Activated CD4-positive, alpha-beta T cell treated with anti-CD3 and anti-CD28 coated beads for 36 hours (primary cell): ENCODE results near the gene KATNB1. TPM values are rescaled to one million over a fixed set of nuclear protein-coding genes. Genes with fewer than 3 reads are reported as not detected.
A peak's percentile ranks its signal among the peaks of the same experiment; 100 is the strongest.

ENCODE experiments used
- ATAC-seq: fragments of 200-7000 bp; cut with Tn5 transposase; one replicate; pipeline ENCODE4 v1.10.0; 2021; ENCODE audit warnings: mild to moderate bottlenecking, moderate library complexity
- CTCF ChIA-PET: fragments of 350-600 bp; sonication (Branson Sonifier 250); formaldehyde crosslinking; loops from one replicate; lab custom pipeline; 2021; ENCODE audit warnings: antibody characterized with exemption; lab: Charles Lee
- POLR2A ChIA-PET: fragments of 350-600 bp; sonication (Branson Sonifier 250); formaldehyde crosslinking; loops from one replicate; lab custom pipeline; 2021; ENCODE audit warnings: antibody characterized with exemption, inconsistent platforms; lab: Charles Lee
- DNase-seq: peaks from one replicate; pipeline ENCODE4 v3.0.0-alpha.2; 2020
- H3K27ac Mint-ChIP-seq: one replicate; pipeline ENCODE4 v1.8.0; 2021; ENCODE audit warnings: mixed read lengths
- H3K27me3 Mint-ChIP-seq: one replicate; pipeline ENCODE4 v1.8.0; 2021; ENCODE audit warnings: mixed read lengths
- H3K36me3 Mint-ChIP-seq: one replicate; pipeline ENCODE4 v1.8.0; 2021; ENCODE audit warnings: low read depth, mixed read lengths
- H3K4me1 Mint-ChIP-seq: one replicate; pipeline ENCODE4 v1.8.0; 2021; ENCODE audit warnings: mixed read lengths
- H3K4me3 Mint-ChIP-seq: one replicate; pipeline ENCODE4 v1.8.0; 2021; ENCODE audit warnings: mild to moderate bottlenecking, moderate library complexity, mixed read lengths
- H3K9me3 Mint-ChIP-seq: one replicate; pipeline ENCODE4 v1.8.0; 2021; ENCODE audit warnings: low read depth, mixed read lengths
- intact Hi-C, 2 experiments: fragments of 100-400 bp; cut with DNase I in 1 of 2; cut with micrococcal nuclease in 1 of 2; formaldehyde crosslinking; loops; one replicate each; pipeline versions ENCODE4 v1.14.2 to v1.15.1; 2022 to 2024; cut with DNase I, micrococcal nuclease
- total RNA-seq, 2 experiments: library from RNA; stranded (reverse); gene quantifications; one replicate each; pipeline ENCODE4 v1.2.3, GENCODE V29; 2021

The KATNB1 gene
- total RNA-seq, 2 experiments from 2014 or later = 28.1 to 29.3 TPM

GRCh38 chr16:57752581-57753447 lies 17.2 kb downstream of the KATNB1 start:
- Mint-ChIP-seq H3K36me3 (peaks cover 6% of the 10 kb centered on the region), H3K27me3 (no peaks in the 10 kb centered on the region), H3K4me3 (no peak overlapping the region), H3K4me1 (no peaks in the 10 kb centered on the region), H3K27ac (no peak overlapping the region), H3K9me3 (no peaks in the 10 kb centered on the region)
- ATAC-seq = no peak
- intact Hi-C loops = loop anchor here in 1 of 2 experiments (10.0 kb wide), 1 partner anchor 142 kb away; no protein-coding TSS in a partner anchor
- ChIA-PET POLR2A (no interaction called here), CTCF (no interaction called here)
- DNase-seq = no peak

GRCh38 chr16:57753448-57754353 lies 18.1 kb downstream of the KATNB1 start:
- DNase-seq (no peak), ATAC-seq (no peak)
- Mint-ChIP-seq H3K9me3 (no peaks in the 10 kb centered on the region), H3K27ac (no peak overlapping the region), H3K4me1 (peaks cover 2% of the 10 kb centered on the region), H3K4me3 (no peak overlapping the region), H3K36me3 (peaks cover 6% of the 10 kb centered on the region), H3K27me3 (no peaks in the 10 kb centered on the region)
- CTCF ChIA-PET = no interaction called here
- intact Hi-C loops = loop anchor here in 1 of 2 experiments (10.0 kb wide), 1 partner anchor 141 kb away; no protein-coding TSS in a partner anchor
- POLR2A ChIA-PET = interaction anchor here (0.6 kb wide), 1 partner anchor 95 kb away, joined by 3 read pairs; no protein-coding TSS in a partner anchor

- POLR2A ChIA-PET = no interaction called here
- intact Hi-C loops = loop anchor here in 1 of 2 experiments (10.0 kb wide), 1 partner anchor 140 kb away; no protein-coding TSS in a partner anchor
Observed at GRCh38 chr16:57754354-57755060, 18.9 kb downstream of the KATNB1 start.

GRCh38 chr16:57755061-57755684 lies 19.6 kb downstream of the KATNB1 start:
- Mint-ChIP-seq H3K27ac (no peak overlapping the region), H3K27me3 (no peaks in the 10 kb centered on the region), H3K36me3 (peaks cover 6% of the 10 kb centered on the region), H3K4me3 (no peak overlapping the region), H3K4me1 (peaks cover 2% of the 10 kb centered on the region), H3K9me3 (no peaks in the 10 kb centered on the region)
- CTCF ChIA-PET = interaction anchor here (0.6 kb wide), 3 partner anchors 18 to 367 kb away, joined by 3 read pairs; no protein-coding TSS in a partner anchor
- intact Hi-C loops = loop anchor here in 1 of 2 experiments (10.0 kb wide), 1 partner anchor 140 kb away; no protein-coding TSS in a partner anchor
- POLR2A ChIA-PET = no interaction called here
- no peak for ATAC-seq
- DNase-seq = no peak

More at GRCh38 chr16:57754354-57755060, 18.9 kb downstream of the KATNB1 start:
- peaks cover 2% of the 10 kb centered on the region for H3K4me1 Mint-ChIP-seq
- peaks cover 6% of the 10 kb centered on the region for H3K36me3 Mint-ChIP-seq
- DNase-seq (no peak), ATAC-seq (no peak)
- no peak overlapping the region for H3K4me3 Mint-ChIP-seq
- no peaks in the 10 kb centered on the region for H3K27me3 Mint-ChIP-seq
- no peak overlapping the region for H3K27ac Mint-ChIP-seq
- CTCF ChIA-PET = interaction anchor here (0.6 kb wide), 1 partner anchor 125 kb away, joined by 3 read pairs; no protein-coding TSS in a partner anchor
- H3K9me3 Mint-ChIP-seq = no peaks in the 10 kb centered on the region

- Mint-ChIP-seq H3K27me3 (no peaks in the 10 kb centered on the region), H3K4me3 (no peak overlapping the region), H3K9me3 (no peaks in the 10 kb centered on the region), H3K27ac (no peak overlapping the region), H3K36me3 (peaks cover 6% of the 10 kb centered on the region), H3K4me1 (peaks cover 2% of the 10 kb centered on the region)
- ATAC-seq = no peak
- DNase-seq = no peak
- intact Hi-C loops = loop anchor here in 1 of 2 experiments (10.0 kb wide), 1 partner anchor 139 kb away; no protein-coding TSS in a partner anchor
- ChIA-PET CTCF (interaction anchor here (0.6 to 2.6 kb wide), 9 partner anchors 10 to 366 kb away, joined by 3 to 16 read pairs (median 3); partner anchors contain the start of gene KATNB1), POLR2A (no interaction called here)
Observed at GRCh38 chr16:57755726-57756423, 20.3 kb downstream of the KATNB1 start.

- H3K27me3 Mint-ChIP-seq = no peaks in the 10 kb centered on the region
- DNase-seq (no peak), ATAC-seq (no peak)
- CTCF ChIA-PET = interaction anchor here (0.7 to 2.6 kb wide), 13 partner anchors 11 to 243 kb away, joined by 3 to 16 read pairs (median 4); partner anchors contain the start of gene KATNB1
- no peak overlapping the region for H3K27ac Mint-ChIP-seq
- H3K36me3 Mint-ChIP-seq = peaks cover 6% of the 10 kb centered on the region
- H3K4me3 Mint-ChIP-seq = no peak overlapping the region
- intact Hi-C loops = loop anchor here (1.0 to 10.0 kb wide), 7 partner anchors 21 to 244 kb away; partner anchors contain the start of genes ZNF319 (in 2 of the 2) and KATNB1 (in 1 of the 2)
- H3K4me1 Mint-ChIP-seq = peaks cover 2% of the 10 kb centered on the region
- no peaks in the 10 kb centered on the region for H3K9me3 Mint-ChIP-seq
- POLR2A ChIA-PET = no interaction called here
Observed at GRCh38 chr16:57756424-57757325, 21.1 kb downstream of the KATNB1 start.

- POLR2A ChIA-PET = no interaction called here
- intact Hi-C loops = loop anchor here (1.0 to 10.0 kb wide), 7 partner anchors 22 to 243 kb away; partner anchors contain the start of genes ZNF319 (in 2 of the 2) and KATNB1 (in 1 of the 2)
- H3K36me3 Mint-ChIP-seq = peaks cover 3% of the 10 kb centered on the region
- no peaks in the 10 kb centered on the region for H3K27me3 Mint-ChIP-seq
- CTCF ChIA-PET = interaction anchor here (0.7 to 2.6 kb wide), 10 partner anchors 10 to 242 kb away, joined by 3 to 16 read pairs (median 4); partner anchors contain the start of gene KATNB1
- no peak overlapping the region for H3K27ac Mint-ChIP-seq
- peak; percentile 93 for DNase-seq
- ATAC-seq = peak; percentile 98
- H3K4me3 Mint-ChIP-seq = no peak overlapping the region
- peaks cover 2% of the 10 kb centered on the region for H3K4me1 Mint-ChIP-seq
- H3K9me3 Mint-ChIP-seq = no peaks in the 10 kb centered on the region
Observed at GRCh38 chr16:57757326-57757786, 21.8 kb downstream of the KATNB1 start.

- Mint-ChIP-seq H3K36me3 (peaks cover 3% of the 10 kb centered on the region), H3K4me1 (peaks cover 2% of the 10 kb centered on the region), H3K27ac (no peak overlapping the region), H3K9me3 (no peaks in the 10 kb centered on the region), H3K4me3 (no peak overlapping the region), H3K27me3 (no peaks in the 10 kb centered on the region)
- ChIA-PET POLR2A (no interaction called here), CTCF (interaction anchor here (0.6 to 2.6 kb wide), 10 partner anchors 10 to 707 kb away, joined by 3 to 16 read pairs (median 4); partner anchors contain the start of gene KATNB1)
- ATAC-seq = no peak
- no peak for DNase-seq
- intact Hi-C loops = loop anchor here (1.0 to 10.0 kb wide), 7 partner anchors 23 to 242 kb away; partner anchors contain the start of genes ZNF319 (in 2 of the 2) and KATNB1 (in 1 of the 2)
Observed at GRCh38 chr16:57757883-57758282, 22.3 kb downstream of the KATNB1 start.
